Effector memory CD8-positive, alpha-beta T cell (primary cell): Measurements from ENCODE around the gene TCP11L1.
"Not testable (repeated sequence)": the region's sequence is repeated elsewhere in the genome, so short reads cannot be mapped to it uniquely, and the experiment has no call there.

Experiments
- ATAC-seq: fragments of 150-1000 bp; cut with Tn5 transposase; replicated peaks from 2 replicates; pipeline ENCODE4 v1.10.0; 2021; ENCODE audit warnings: mild to moderate bottlenecking, moderate library complexity
- DNase-seq, 3 experiments: peaks; one replicate each; pipeline ENCODE4 v3.0.0; 2021
- H3K27ac Mint-ChIP-seq, 2 donors: one replicate each; pipeline ENCODE4 v1.8.0; 2022; ENCODE audit warnings: mild to moderate bottlenecking in 2 of 2, mixed read lengths in 2 of 2, moderate library complexity in 2 of 2
- H3K27me3 Mint-ChIP-seq, 2 donors: one replicate each; pipeline ENCODE4 v1.8.0; 2022; ENCODE audit warnings: mixed read lengths in 2 of 2
- H3K36me3 Mint-ChIP-seq: one replicate; pipeline ENCODE4 v1.8.0; 2022; ENCODE audit warnings: mild to moderate bottlenecking, moderate library complexity, mixed read lengths; ENCODE audit not compliant: insufficient read depth
- H3K4me1 Mint-ChIP-seq, 2 donors: one replicate each; pipeline ENCODE4 v1.8.0; 2022; ENCODE audit warnings: low read depth in 2 of 2, mixed read lengths in 2 of 2
- H3K4me3 Mint-ChIP-seq, 2 donors: one replicate each; pipeline ENCODE4 v1.8.0; 2022; ENCODE audit warnings: mild to moderate bottlenecking in 2 of 2, mixed read lengths in 2 of 2, moderate library complexity in 2 of 2
- H3K9me3 Mint-ChIP-seq, 2 donors: one replicate each; pipeline ENCODE4 v1.8.0; 2022; ENCODE audit warnings: mixed read lengths in 2 of 2

Gene TCP11L1

DNA sequence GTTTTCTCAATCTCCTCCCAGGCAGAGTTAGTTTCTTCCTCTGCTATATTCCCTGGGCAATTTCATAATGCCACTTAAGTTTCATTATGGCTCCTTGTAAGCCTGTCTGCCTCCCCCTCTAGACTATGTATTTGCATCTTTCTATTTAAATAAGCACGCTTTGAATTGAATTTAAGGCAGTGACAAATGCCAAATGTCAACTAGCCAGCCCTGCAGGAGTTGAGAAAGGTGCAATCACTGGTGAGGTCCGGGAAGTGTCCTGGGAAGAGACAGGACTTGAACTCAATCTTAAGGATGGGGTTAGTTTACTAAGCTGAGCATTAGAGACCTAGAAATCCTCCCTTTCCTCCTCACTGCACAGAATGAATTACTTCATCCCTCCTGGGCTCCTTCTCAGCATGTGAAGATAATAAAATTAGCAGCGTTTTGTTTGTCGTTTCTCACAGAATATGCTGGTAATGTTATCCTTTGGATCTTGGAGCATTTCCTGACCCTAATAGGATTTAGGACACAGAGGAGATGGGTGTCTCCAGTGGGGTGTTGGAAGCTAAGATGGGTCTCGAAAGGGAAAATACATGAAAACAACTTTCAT is 1.6 kb downstream of the TCP11L1 start:
- no peaks in the 10 kb centered on the region for H3K27me3 Mint-ChIP-seq
- peak overlapping the region; percentile 90 to 94 for H3K27ac Mint-ChIP-seq
- peaks cover 17% of the 10 kb centered on the region for H3K36me3 Mint-ChIP-seq
- peaks cover 11 to 12% of the 10 kb centered on the region in 2 donors for H3K4me1 Mint-ChIP-seq
- no peak for DNase-seq
- no peak for ATAC-seq
- no peaks in the 10 kb centered on the region for H3K9me3 Mint-ChIP-seq
- H3K4me3 Mint-ChIP-seq, result peak overlapping the region; percentile 95 to 96

DNA sequence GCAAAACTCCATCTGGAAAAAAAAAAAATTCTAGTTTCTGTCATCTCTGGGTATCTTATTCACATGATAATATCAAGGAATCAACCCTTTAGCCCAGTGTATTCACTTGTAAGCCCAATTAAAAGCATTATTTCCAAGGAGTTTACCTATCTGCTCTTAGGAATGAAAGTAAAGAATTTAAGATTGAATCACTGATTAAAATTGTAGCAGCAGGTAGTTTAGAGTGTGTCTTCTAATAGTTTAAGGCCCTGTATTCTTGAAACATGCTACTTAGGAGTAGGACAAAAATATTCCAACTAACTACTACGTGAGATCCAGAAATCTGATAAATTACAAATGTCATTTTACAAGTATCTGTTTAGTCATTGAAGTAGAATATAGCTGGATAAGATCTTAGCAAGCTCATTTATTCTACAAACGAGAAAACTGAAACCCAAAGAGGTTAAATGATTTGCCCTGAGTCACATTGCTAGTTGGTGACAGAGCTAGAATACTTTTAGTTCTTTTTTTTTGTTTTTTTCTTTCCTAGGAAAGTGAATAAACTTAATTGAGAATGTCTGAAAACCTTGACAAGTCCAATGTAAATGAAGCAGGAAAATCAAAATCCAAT is 4.0 kb downstream of the TCP11L1 start:
- Mint-ChIP-seq H3K27ac (no peak overlapping the region), H3K27me3 (no peaks in the 10 kb centered on the region)

DNA sequence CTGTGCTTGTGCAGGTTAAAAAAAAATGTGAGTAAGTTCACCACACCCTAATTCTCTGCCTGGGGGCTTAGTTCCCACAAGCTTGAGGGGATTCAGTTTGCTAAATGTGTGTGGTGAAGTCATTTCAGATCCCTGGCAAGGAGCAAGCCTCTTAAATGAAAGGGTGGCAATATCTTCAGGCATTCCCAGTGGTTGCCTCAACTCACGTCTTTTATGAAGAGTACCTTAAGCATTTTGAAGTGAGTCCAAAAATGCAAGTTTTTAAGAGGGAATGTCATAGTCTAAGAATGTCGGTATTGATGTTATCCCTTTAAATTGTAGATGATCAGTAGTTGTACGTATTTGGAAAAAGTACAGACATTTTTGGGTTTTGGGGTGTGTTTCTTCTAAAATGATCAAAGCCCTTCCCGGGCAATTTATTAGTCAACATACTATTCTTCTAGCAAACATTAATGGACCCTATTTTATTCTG is 4.9 kb downstream of the TCP11L1 start:
- no peak overlapping the region for H3K4me3 Mint-ChIP-seq
- no peaks in the 10 kb centered on the region for H3K27me3 Mint-ChIP-seq
- H3K36me3 Mint-ChIP-seq, result peaks cover 18% of the 10 kb centered on the region
- H3K4me1 Mint-ChIP-seq, result peaks cover 12 to 13% of the 10 kb centered on the region in 2 donors
- H3K27ac Mint-ChIP-seq, result no peak overlapping the region
- ATAC-seq, result no peak
- H3K9me3 Mint-ChIP-seq, result no peaks in the 10 kb centered on the region
- no peak for DNase-seq

More for the DNA sequence above, 4.0 kb downstream of the TCP11L1 start:
- no peak for DNase-seq
- ATAC-seq, result no peak
- Mint-ChIP-seq H3K4me1 (peaks cover 12 to 15% of the 10 kb centered on the region in 2 donors), H3K36me3 (peaks cover 17% of the 10 kb centered on the region), H3K9me3 (no peaks in the 10 kb centered on the region), H3K4me3 (no peak overlapping the region)

- peak overlapping the region in 1 of 2 donors; percentile 38 for H3K27ac Mint-ChIP-seq
Measured at GRCh38 chr11:33045551-33046255, 6.3 kb downstream of the TCP11L1 start.

GRCh38 chr11:33048701-33049100 is 9.3 kb downstream of the TCP11L1 start:
- H3K27me3 Mint-ChIP-seq, H3K4me1 Mint-ChIP-seq, H3K27ac Mint-ChIP-seq, H3K4me3 Mint-ChIP-seq, H3K9me3 Mint-ChIP-seq, DNase-seq, ATAC-seq: not testable (repeated sequence)
- H3K36me3 Mint-ChIP-seq, result peaks cover 14% of the 10 kb centered on the region

More at GRCh38 chr11:33045551-33046255, 6.3 kb downstream of the TCP11L1 start:
- no peak for DNase-seq
- no peaks in the 10 kb centered on the region for H3K9me3 Mint-ChIP-seq
- peaks cover 17% of the 10 kb centered on the region for H3K36me3 Mint-ChIP-seq
- peaks cover 7 to 9% of the 10 kb centered on the region in 2 donors for H3K4me1 Mint-ChIP-seq
- no peak overlapping the region for H3K4me3 Mint-ChIP-seq
- ATAC-seq, result no peak
- no peaks in the 10 kb centered on the region for H3K27me3 Mint-ChIP-seq

- not testable (repeated sequence) for H3K4me3 Mint-ChIP-seq, H3K9me3 Mint-ChIP-seq, ATAC-seq, DNase-seq, H3K27ac Mint-ChIP-seq, H3K27me3 Mint-ChIP-seq, H3K4me1 Mint-ChIP-seq
- peaks cover 14% of the 10 kb centered on the region for H3K36me3 Mint-ChIP-seq
Measured at GRCh38 chr11:33049565-33050408, 10.4 kb downstream of the TCP11L1 start.

DNA sequence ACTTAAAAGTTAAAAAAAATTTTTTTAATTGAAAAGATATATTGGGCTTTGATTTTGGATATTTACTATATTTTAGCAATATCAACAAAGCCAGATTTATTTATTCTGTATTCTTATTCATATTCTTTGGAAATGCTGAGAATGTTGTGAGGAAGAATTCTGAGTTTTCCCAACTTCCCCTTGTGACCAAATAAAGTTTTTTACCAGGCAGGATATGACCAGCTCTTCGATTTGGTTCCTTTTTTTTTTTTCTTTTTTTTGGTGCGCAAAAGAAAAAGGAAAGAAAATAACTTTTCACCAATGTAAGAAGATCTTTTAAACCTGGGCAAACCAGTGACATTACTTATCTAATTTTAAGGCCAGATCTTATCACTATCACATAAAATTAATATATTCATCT is 12.9 kb downstream of the TCP11L1 start:
- H3K9me3 Mint-ChIP-seq, result no peaks in the 10 kb centered on the region
- no peak overlapping the region for H3K27ac Mint-ChIP-seq
- DNase-seq, result no peak
- no peak overlapping the region for H3K4me3 Mint-ChIP-seq
- H3K36me3 Mint-ChIP-seq, result peaks cover 15% of the 10 kb centered on the region
- H3K27me3 Mint-ChIP-seq, result no peaks in the 10 kb centered on the region
- ATAC-seq, result no peak
- H3K4me1 Mint-ChIP-seq, result peaks cover 5% of the 10 kb centered on the region in 2 donors

DNA sequence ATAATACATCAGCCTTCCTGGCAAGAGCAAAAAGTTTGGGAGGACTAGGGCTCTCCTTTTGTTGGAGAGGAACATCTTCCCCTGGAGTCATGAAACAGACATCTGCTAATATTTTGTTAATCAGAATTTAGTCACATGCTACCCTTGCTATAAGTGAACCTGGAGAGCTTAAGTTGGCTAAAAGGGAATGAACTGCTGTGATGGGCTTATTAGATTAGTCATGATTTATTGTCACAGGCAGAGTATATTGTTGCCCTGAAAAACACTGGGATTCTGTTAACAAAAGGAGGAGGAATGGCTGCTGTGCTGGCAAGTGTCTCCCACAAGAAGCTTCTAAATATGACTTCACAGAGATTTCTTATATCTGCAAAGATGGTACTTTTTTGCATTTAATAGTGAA is 16.0 kb downstream of the TCP11L1 start:
- H3K4me1 Mint-ChIP-seq, result peaks cover 2 to 5% of the 10 kb centered on the region in 2 donors
- no peak overlapping the region for H3K27ac Mint-ChIP-seq
- H3K36me3 Mint-ChIP-seq, result peaks cover 40% of the 10 kb centered on the region
- no peaks in the 10 kb centered on the region for H3K27me3 Mint-ChIP-seq
- no peaks in the 10 kb centered on the region for H3K9me3 Mint-ChIP-seq
- no peak overlapping the region for H3K4me3 Mint-ChIP-seq
- ATAC-seq (no peak), DNase-seq (no peak)

GRCh38 chr11:33057284-33057683 is 17.9 kb downstream of the TCP11L1 start:
- Mint-ChIP-seq H3K4me3 (no peak overlapping the region), H3K4me1 (peaks cover under 1 to 2% of the 10 kb centered on the region in 2 donors), H3K27ac (peak overlapping the region in 1 of 2 donors; percentile 3), H3K27me3 (no peaks in the 10 kb centered on the region), H3K9me3 (no peaks in the 10 kb centered on the region), H3K36me3 (peaks cover 52% of the 10 kb centered on the region)
- ATAC-seq, result no peak
- DNase-seq, result no peak

DNA sequence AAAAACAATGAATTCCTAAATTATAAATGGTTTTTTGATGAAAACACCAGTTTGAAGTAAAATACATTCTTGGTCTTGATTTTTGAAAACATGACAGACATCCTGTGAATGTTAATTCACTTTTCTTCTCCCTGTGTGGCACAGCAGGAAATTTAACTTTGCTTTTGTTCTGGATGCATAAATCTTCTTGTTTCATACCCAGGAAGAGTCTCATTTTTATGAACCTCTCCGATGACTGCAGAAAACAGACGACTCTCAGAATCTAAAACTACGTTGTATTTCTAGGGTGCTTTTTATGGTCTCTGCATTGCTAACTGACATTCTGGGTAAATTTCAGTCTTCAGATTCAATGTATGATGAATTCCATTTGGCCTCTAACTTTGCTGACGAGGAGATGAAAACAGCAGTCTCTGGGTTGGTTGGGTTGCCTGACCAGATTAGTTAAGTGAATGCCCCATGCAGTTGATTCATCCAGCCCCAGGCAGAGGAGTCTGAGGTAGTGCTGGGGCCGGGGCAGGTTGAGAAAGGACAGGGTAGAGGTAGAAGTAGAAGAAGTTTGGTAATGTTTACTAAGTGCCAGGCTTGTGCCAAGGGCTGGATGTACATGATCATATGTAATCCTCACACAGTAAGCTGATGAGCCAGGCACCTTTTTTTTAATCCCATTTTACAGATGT is 20.1 kb downstream of the TCP11L1 start:
- Mint-ChIP-seq H3K27ac (peak overlapping the region; percentile 28 to 42), H3K27me3 (no peaks in the 10 kb centered on the region), H3K9me3 (no peaks in the 10 kb centered on the region), H3K4me1 (peaks cover 10 to 14% of the 10 kb centered on the region in 2 donors), H3K4me3 (no peak overlapping the region), H3K36me3 (peaks cover 60% of the 10 kb centered on the region)
- ATAC-seq (no peak), DNase-seq (no peak)

GRCh38 chr11:33060271-33060670 is 20.9 kb downstream of the TCP11L1 start:
- Mint-ChIP-seq H3K4me1 (peaks cover 14% of the 10 kb centered on the region in 2 donors), H3K36me3 (peaks cover 58% of the 10 kb centered on the region), H3K27ac (peak overlapping the region; percentile 28 to 42), H3K4me3 (no peak overlapping the region), H3K9me3 (no peaks in the 10 kb centered on the region), H3K27me3 (no peaks in the 10 kb centered on the region)
- DNase-seq, result no peak
- ATAC-seq, result no peak

GRCh38 chr11:33062137-33062536 is 22.8 kb downstream of the TCP11L1 start:
- DNase-seq (no peak), ATAC-seq (no peak)
- H3K9me3 Mint-ChIP-seq, result no peaks in the 10 kb centered on the region
- H3K27me3 Mint-ChIP-seq, result no peaks in the 10 kb centered on the region
- no peak overlapping the region for H3K4me3 Mint-ChIP-seq
- H3K36me3 Mint-ChIP-seq, result peaks cover 51% of the 10 kb centered on the region
- peak overlapping the region in 1 of 2 donors; percentile 7 for H3K27ac Mint-ChIP-seq
- peaks cover 14% of the 10 kb centered on the region in 2 donors for H3K4me1 Mint-ChIP-seq
